GM12874 (cell line): ENCODE measurements around the gene TTC24.

Experiments
- TF ChIP-seq, protein P1 (sequence below): IDR thresholded peaks from 2 replicates; pipeline ENCODE4 v1.5.1; 2011; ENCODE audit warnings: low read depth, mild to moderate bottlenecking, control low read depth, low read length, moderate library complexity; ENCODE audit not compliant: insufficient read depth

TTC24 gene

DNA sequence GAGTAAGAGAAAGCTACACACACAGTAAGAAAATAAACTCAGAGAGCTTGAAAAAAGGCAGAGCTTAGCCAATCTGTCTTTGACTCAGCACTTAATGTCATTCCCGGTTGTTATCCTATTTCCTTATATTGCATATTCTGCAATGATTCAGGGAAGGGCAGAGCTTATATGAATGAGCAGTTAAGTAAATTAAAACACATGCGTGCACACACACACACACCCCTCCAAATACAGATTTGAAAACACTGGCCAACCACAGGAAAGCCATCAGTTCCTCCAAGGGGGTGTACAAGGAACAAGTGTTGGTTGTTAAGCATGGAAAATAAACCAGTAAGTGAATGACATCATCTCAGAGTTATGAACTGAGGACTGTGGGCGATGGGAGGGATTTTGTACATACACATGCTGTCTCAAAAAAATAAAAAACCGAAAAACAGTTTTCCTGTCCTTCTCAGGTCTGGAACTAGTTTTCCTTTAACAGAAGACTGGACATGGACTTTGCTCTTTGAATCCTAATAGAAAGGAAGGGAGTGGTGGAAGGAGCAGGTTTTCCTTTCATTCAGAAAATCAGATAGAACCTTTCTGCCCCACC lies 8.2 kb upstream of the TTC24 start:
- TF ChIP-seq, protein P1, sequence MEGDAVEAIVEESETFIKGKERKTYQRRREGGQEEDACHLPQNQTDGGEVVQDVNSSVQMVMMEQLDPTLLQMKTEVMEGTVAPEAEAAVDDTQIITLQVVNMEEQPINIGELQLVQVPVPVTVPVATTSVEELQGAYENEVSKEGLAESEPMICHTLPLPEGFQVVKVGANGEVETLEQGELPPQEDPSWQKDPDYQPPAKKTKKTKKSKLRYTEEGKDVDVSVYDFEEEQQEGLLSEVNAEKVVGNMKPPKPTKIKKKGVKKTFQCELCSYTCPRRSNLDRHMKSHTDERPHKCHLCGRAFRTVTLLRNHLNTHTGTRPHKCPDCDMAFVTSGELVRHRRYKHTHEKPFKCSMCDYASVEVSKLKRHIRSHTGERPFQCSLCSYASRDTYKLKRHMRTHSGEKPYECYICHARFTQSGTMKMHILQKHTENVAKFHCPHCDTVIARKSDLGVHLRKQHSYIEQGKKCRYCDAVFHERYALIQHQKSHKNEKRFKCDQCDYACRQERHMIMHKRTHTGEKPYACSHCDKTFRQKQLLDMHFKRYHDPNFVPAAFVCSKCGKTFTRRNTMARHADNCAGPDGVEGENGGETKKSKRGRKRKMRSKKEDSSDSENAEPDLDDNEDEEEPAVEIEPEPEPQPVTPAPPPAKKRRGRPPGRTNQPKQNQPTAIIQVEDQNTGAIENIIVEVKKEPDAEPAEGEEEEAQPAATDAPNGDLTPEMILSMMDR, result no peak

DNA sequence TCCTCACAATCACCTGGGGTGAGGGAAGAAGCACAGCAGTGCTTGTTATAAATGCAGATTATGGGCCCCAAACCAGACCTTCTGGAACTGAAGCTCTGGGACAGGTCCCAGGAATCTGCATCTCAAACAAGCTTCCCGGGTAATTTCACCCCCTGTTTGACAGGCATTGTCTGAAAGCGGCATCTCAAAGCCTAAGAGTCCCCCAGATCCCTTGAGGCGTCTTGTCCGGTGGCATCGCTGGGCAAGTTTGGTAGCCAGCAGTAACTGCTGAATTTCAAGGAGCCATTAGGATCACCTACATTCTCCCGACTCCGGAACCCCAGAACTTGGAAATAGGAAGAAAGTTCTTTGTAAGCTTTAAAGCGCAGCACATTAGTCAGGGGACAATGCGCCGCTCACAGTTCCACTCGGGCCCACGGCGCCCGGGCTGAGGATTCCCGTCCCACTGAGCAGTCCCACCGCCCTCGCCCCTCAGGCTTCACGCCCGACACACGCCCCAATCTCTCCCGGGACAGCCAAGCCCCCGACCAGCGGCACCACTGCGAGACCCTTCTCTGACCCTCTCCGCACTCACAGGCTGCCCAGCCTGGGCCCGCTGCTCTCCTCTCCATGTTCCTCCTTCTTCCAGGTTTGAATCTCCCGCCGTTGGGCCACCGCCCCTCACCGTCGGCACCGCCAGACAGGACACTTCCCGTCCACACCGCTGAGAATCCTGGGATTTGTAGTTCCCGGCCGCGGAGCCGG lies 7.4 kb upstream of the TTC24 start, which contains the start of gene IQGAP3:
Gene IQGAP3 (minus strand): TSS at position 647 of the 744 bp plus-strand sequence. CDS start 36 bp downstream, at position 611.
- TF ChIP-seq, protein P1, result no peak

DNA sequence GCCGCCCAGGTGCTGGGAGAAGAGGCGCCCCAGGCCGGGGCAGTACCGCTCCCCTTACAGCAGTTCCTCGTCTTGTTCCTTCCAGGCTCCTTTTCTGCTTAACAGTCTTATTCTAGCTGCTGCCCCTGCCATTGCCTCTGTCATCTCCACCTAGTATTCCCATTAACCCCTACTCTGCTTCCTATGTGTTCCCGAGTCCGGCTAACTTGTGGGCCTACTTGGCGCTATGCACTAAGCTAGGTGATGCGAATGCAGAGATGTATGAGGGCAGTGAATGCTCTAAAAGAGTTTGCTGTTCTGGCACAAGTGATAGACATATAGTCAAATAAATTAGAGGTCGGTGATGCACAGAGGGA lies 6.9 kb upstream of the TTC24 start:
- TF ChIP-seq, protein P1, result no peak

DNA sequence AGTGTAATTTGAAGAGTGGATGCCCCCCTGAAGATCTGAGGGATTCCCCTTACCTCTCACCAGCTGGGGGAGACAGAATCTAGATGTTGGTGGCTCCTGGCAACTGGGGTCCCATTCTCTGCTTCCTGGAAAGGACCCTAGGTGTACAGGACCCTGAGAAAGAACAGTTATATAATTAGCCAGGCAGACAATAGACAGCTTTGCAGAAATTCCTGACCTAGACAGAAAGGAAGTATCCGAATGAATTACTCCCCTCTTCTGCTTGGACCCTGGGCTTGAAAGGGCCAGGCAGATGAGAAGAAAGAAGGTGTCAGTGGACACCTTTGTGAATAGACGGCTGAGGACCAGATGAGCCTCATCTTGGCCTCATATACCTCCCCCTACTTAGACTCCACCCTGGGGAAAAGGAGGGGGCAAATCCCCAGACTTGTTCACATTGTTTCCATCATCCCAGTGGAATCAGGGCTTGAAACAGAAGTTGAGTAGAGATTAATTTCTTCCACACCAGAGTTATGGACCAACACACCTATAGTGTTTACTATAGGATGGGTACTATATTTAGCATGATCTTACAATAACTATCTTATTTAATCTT lies 5.4 kb upstream of the TTC24 start:
- TF ChIP-seq, protein P1, result no peak

DNA sequence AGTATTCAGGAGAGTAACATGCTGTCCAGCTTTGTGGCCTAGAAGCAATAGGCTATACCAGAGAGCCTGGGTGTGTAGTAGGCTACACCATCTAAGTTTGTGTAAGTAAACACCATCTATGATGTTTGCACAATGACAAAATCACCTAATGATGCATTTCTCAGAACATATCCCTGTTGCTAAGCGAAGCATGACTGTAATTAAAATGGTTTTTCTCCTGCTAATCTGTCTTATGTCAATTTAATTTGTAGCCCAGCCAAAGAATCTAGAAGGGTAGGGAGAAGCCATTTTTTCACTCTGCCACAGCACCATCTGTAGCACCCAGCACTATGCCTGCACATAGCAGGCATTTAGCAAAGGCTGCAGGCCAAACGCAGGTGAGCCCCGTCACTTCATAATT lies 2.0 kb upstream of the TTC24 start:
- TF ChIP-seq, protein P1, result no peak

DNA sequence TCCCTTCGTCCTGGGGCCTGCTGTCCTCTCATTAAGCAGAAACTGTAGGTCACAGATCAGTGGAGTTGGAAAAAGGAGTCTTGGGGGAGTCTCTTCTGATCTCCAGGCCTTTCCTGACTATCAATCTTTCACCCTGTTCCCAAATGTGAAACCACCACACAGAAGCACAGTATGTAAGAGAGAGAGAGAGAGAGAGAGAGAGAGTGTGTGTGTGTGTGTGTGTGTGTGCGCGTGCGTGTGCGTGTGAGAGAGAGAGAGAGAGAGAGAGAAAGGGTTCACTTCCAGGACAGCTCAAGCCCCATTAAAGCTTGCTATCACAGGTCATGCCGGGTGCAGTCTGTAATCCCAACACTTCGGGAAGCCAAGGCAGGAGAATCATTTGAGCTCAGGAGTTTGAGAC lies 1.5 kb upstream of the TTC24 start:
- TF ChIP-seq, protein P1, result no peak

DNA sequence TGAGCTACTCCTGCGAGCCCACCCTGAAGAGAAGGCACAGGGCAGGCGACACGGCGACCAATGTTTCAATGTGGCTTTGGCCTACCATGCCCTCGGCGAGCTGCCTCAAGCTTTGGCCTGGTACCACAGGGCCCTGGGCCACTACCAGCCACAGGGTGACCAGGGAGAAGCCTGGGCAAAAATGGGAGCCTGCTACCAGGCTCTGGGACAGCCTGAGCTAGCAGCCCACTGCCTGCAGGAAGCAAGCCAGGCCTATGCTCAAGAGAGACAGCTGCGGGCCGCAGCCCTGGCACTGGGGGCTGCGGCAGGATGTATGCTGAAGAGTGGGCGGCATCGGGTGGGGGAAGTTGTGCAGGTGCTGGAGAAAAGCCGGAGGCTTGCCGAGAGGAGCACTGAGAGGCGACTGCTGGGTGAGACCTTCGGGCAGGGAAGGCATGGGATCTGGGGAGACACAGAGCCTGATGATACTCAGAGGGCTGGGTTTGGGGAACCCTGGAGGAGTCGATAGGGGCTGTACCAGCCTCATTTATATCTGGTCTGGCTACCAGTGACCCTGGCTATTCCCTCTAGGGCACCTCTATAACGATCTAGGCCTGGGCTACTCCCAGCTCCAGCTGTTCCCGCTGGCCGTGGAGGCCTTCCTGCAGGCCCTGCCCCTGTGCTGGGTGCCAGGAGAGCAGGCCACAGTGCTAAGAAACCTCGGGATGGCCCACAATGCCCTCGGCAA lies 2.3 kb downstream of the TTC24 start:
- TF ChIP-seq, protein P1, result no peak
